GM19238 (cell line): ENCODE results near the gene AP2A1.
"Not testable (repeated sequence)": the region's sequence is repeated elsewhere in the genome, so short reads cannot be mapped to it uniquely, and the experiment has no call there.

Source experiments
- DNase-seq: peaks from one replicate; pipeline ENCODE4 v3.0.0; 2011; ENCODE audit warnings: low spot score; ENCODE audit not compliant: insufficient read length

AP2A1 gene

GRCh38 chr19:49812452-49812996, 45.7 kb downstream of the AP2A1 start:
- DNase-seq: no peak

GRCh38 chr19:49812997-49813861, 46.4 kb downstream of the AP2A1 start, which contains the start of gene FUZ:
Gene FUZ, minus strand, starts transcription at chr19:49813292. Its CDS starts 186 bp downstream, at chr19:49813106.
- DNase-seq: peak; percentile 85

GRCh38 chr19:49814010-49814409, 47.2 kb downstream of the AP2A1 start:
- no peak for DNase-seq

- no peak for DNase-seq
These were observed 49.8 kb downstream of the AP2A1 start for GRCh38 chr19:49816590-49816989.

- peak; percentile 84 for DNase-seq
These were observed 51.3 kb downstream of the AP2A1 start, which contains the start of gene MED25 for GRCh38 chr19:49817964-49818648. Gene MED25, plus strand, starts transcription at chr19:49818289. Its CDS starts 53 bp downstream, at chr19:49818342.

- no peak for DNase-seq
These were observed 52.0 kb downstream of the AP2A1 start for GRCh38 chr19:49818649-49819370.

- DNase-seq: not testable (repeated sequence)
These were observed 52.8 kb downstream of the AP2A1 start for GRCh38 chr19:49819452-49820115.

GRCh38 chr19:49820125-49820524, 53.3 kb downstream of the AP2A1 start:
- DNase-seq: no peak

- no peak for DNase-seq
These were observed 56.7 kb downstream of the AP2A1 start for GRCh38 chr19:49823472-49823871.

- DNase-seq: no peak
These were observed 57.9 kb downstream of the AP2A1 start for GRCh38 chr19:49824662-49825061.

GRCh38 chr19:49827034-49827433, 60.2 kb downstream of the AP2A1 start:
- DNase-seq: no peak

GRCh38 chr19:49829200-49829599, 62.4 kb downstream of the AP2A1 start:
- no peak for DNase-seq

- DNase-seq: no peak
These were observed 62.9 kb downstream of the AP2A1 start for GRCh38 chr19:49829721-49830120.

- no peak for DNase-seq
These were observed 64.0 kb downstream of the AP2A1 start for GRCh38 chr19:49830766-49831165.

- DNase-seq: no peak
These were observed 64.8 kb downstream of the AP2A1 start for GRCh38 chr19:49831592-49831991.

GRCh38 chr19:49832556-49832955, 65.8 kb downstream of the AP2A1 start:
- no peak for DNase-seq

- no peak for DNase-seq
These were observed 66.8 kb downstream of the AP2A1 start for GRCh38 chr19:49833599-49833998.

GRCh38 chr19:49835562-49835961, 68.8 kb downstream of the AP2A1 start:
- DNase-seq: no peak

GRCh38 chr19:49836176-49837008, 69.6 kb downstream of the AP2A1 start:
- no peak for DNase-seq

- no peak for DNase-seq
These were observed 70.2 kb downstream of the AP2A1 start for GRCh38 chr19:49837009-49837310.
